GM12878 (cell line): Measurements from ENCODE around the gene SLCO2B1. TPM values are rescaled to one million over a fixed set of nuclear protein-coding genes. Genes with fewer than 3 reads are reported as not detected.

Experiments
- ATAC-seq: fragments of 200-7000 bp; cut with Tn5 transposase; 3 replicates; pipeline ENCODE4 v1.9.1; 2020; ENCODE audit warnings: mild to moderate bottlenecking, moderate library complexity
- BruUV-seq: library from RNA; stranded (reverse); fragments of 400-500 nt; replicated peaks from 2 replicates; lab custom pipeline; 2021; lab: Mats Ljungman, UMichigan
- CTCF ChIA-PET: fragments of 300-600 bp; sonication (Branson Sonifier 250); formaldehyde crosslinking; extraction: SDS; loops from one replicate; lab custom pipeline; 2021; ENCODE audit warnings: inconsistent platforms; lab: Yijun Ruan, JAX
- POLR2A ChIA-PET: fragments of 350-600 bp; formaldehyde crosslinking; extraction: SDS; loops from one replicate; lab custom pipeline; 2021; ENCODE audit warnings: inconsistent platforms; lab: Charles Lee
- RAD21 ChIA-PET: fragments of 300-600 bp; sonication (Branson Sonifier 250); formaldehyde crosslinking; loops from one replicate; lab custom pipeline; 2023; ENCODE audit warnings: antibody characterized with exemption; ENCODE audit not compliant: unreplicated experiment; lab: Charles Lee
- SMC1A ChIA-PET: fragments of 300-600 bp; sonication (Branson Sonifier 250); formaldehyde crosslinking; loops from one replicate; lab custom pipeline; 2023; ENCODE audit not compliant: unreplicated experiment, uncharacterized antibody; lab: Charles Lee
- DNase-seq: peaks from one replicate; pipeline ENCODE4 v3.0.0-alpha.2; 2011; ENCODE audit warnings: low read depth, low spot score
- FAIRE-seq: peaks from 3 replicates; lab custom pipeline; 2011; peaks lifted over from hg19 to GRCh38; lab: Jason Lieb, UNC
- H2AFZ ChIP-seq: 2 replicates; pipeline ENCODE4 v1.6.0; 2011; ENCODE audit warnings: low read depth, low read length, control low read depth; ENCODE audit not compliant: control insufficient read depth
- H3K27ac ChIP-seq: 2 replicates; pipeline ENCODE4 v1.5.1; 2011; ENCODE audit warnings: control low read depth; ENCODE audit not compliant: control insufficient read depth, insufficient read depth
- H3K27me3 ChIP-seq, 2 experiments: replicated peaks in 1 of 2; 2 replicates each; pipeline versions ENCODE4 v1.6.0 to v1.6.1; 2011; ENCODE audit warnings: low read length in 1 of 2; ENCODE audit not compliant: control insufficient read depth in 2 of 2, insufficient read depth in 2 of 2
- H3K36me3 ChIP-seq, 2 experiments: 2 replicates each; pipeline ENCODE4 v1.5.1; 2011; ENCODE audit warnings: low read length in 1 of 2; ENCODE audit not compliant: control insufficient read depth in 2 of 2, insufficient read depth in 2 of 2
- H3K4me1 ChIP-seq: 2 replicates; pipeline ENCODE4 v1.6.1; 2011; ENCODE audit warnings: mild to moderate bottlenecking, low read length, moderate library complexity, mixed read lengths; ENCODE audit not compliant: control insufficient read depth, insufficient read depth
- H3K4me2 ChIP-seq: 2 replicates; pipeline ENCODE4 v1.6.0; 2011; ENCODE audit warnings: control low read depth; ENCODE audit not compliant: control insufficient read depth, insufficient read depth
- H3K4me3 ChIP-seq: fragments of 200-600 bp; sonication (generic); 2 replicates; pipeline ENCODE4 v1.5.1; 2016
- H3K79me2 ChIP-seq: 2 replicates; pipeline ENCODE4 v1.6.0; 2011; ENCODE audit warnings: low read length; ENCODE audit not compliant: control insufficient read depth, insufficient read depth
- H3K9ac ChIP-seq: 2 replicates; pipeline ENCODE4 v1.8.0; 2011; ENCODE audit warnings: low read length, control low read depth, mixed read lengths; ENCODE audit not compliant: control insufficient read depth, insufficient read depth
- H3K9me3 ChIP-seq: replicated peaks from 3 replicates; pipeline ENCODE4 v1.5.1; 2011; ENCODE audit warnings: mild to moderate bottlenecking, low read length; ENCODE audit not compliant: control insufficient read depth, insufficient read depth
- H4K20me1 ChIP-seq: 2 replicates; pipeline ENCODE4 v1.6.0; 2011; ENCODE audit not compliant: control insufficient read depth, insufficient read depth
- ESRRA ChIP-seq: IDR thresholded peaks from 2 replicates; pipeline ENCODE4 v1.6.1; 2012; ENCODE audit warnings: mild to moderate bottlenecking, low read length, improper control_type of control experiment
- MXI1 ChIP-seq: fragments of 150-350 bp; IDR thresholded peaks from 2 replicates; pipeline ENCODE4 v1.6.1; 2011; ENCODE audit warnings: low read depth, mild to moderate bottlenecking, inconsistent platforms, low read length, improper control_type of control experiment
- MYB ChIP-seq: fragments of 150-350 bp; IDR thresholded peaks from 2 replicates; pipeline ENCODE4 v1.6.1; 2014; ENCODE audit warnings: mild to moderate bottlenecking, low read depth, low read length, borderline replicate concordance
- NFXL1 ChIP-seq: fragments of 450-650 bp; IDR thresholded peaks from 2 replicates; pipeline ENCODE4 v1.6.1; 2017; ENCODE audit warnings: antibody characterized with exemption, mild to moderate bottlenecking, borderline replicate concordance
- NRF1 ChIP-seq: conservative IDR thresholded peaks from 2 replicates; pipeline ENCODE4 v1.6.1; 2011; ENCODE audit warnings: mild to moderate bottlenecking, low read depth, low read length, improper control_type of control experiment
- PAX8 ChIP-seq: fragments of 450-650 bp; IDR thresholded peaks from 2 replicates; pipeline ENCODE4 v1.6.1; 2017; ENCODE audit warnings: mild to moderate bottlenecking, moderate library complexity
- RAD51 ChIP-seq: fragments of 450-650 bp; IDR thresholded peaks from 2 replicates; pipeline ENCODE4 v1.6.1; 2016; ENCODE audit warnings: moderate library complexity, mild to moderate bottlenecking, inconsistent platforms
- SIX5 ChIP-seq: IDR thresholded peaks from 2 replicates; pipeline ENCODE4 v1.6.1; 2011; ENCODE audit warnings: mild to moderate bottlenecking, low read depth, low read length, moderate library complexity; ENCODE audit not compliant: severe bottlenecking
- SMC3 ChIP-seq: IDR thresholded peaks from 2 replicates; pipeline ENCODE4 v1.6.1; 2011; ENCODE audit warnings: low read length, improper control_type of control experiment, borderline replicate concordance
- STAT1 ChIP-seq: fragments of 450-650 bp; conservative IDR thresholded peaks from 2 replicates; pipeline ENCODE4 v1.6.1; 2014; ENCODE audit warnings: antibody characterized with exemption, mild to moderate bottlenecking
- WGBS: methylation state at CpG from one replicate; pipeline ENCODE4 v1.1.6; 2016; ENCODE audit warnings: low lambda C conversion rate; ENCODE audit not compliant: insufficient replicate concordance, insufficient coverage; ENCODE audit errors: missing lambda C conversion rate; 5-methylcytosine and 5-hydroxymethylcytosine counted together
- in situ Hi-C: fragments of 300-500 bp; cut with MboI; formaldehyde crosslinking; loops from 9 replicates; pipeline ENCODE4 v1.14.3; 2018; ENCODE audit warnings: mixed read lengths
- intact Hi-C: fragments of 100-400 bp; cut with micrococcal nuclease; formaldehyde crosslinking; loops from one replicate; pipeline ENCODE4 v1.14.2; 2022; ENCODE audit not compliant: unreplicated experiment
- polyA plus RNA-seq, 11 experiments: library from polyadenylated mRNA; depleted of rRNA in 4 of 11; unstranded in 6 of 11; stranded (reverse) in 5 of 11; fragments of >200 nt; fragmentation: Nextera tagmentation in 4 of 11; fragmentation: Illumina TruSeq in 1 of 11; extraction: Ambion mirVana in 4 of 11; extraction: Trizol in 1 of 11; gene quantifications; 1 replicate in 1 of 11; 2 replicates in 10 of 11; pipeline versions ENCODE4 v1.2.1 to v1.2.3, GENCODE V29; 2011 to 2016; ENCODE audit warnings: inconsistent platforms in 2 of 11, missing spikeins in 2 of 11, low read depth in 1 of 11
- total RNA-seq, 4 experiments: library from RNA; depleted of rRNA in 3 of 4; stranded (reverse); fragments of >200 nt in 3 of 4; fragmentation: Illumina TruSeq in 1 of 4; extraction: Trizol in 1 of 4; gene quantifications; 2 replicates each; pipeline versions ENCODE4 v1.2.1 to v1.2.3, GENCODE V29; 2013 to 2021
- TF ChIP-seq, protein P1 (sequence below): fragments of 450-650 bp; IDR thresholded peaks from 2 replicates; pipeline ENCODE4 v1.6.1; 2017; ENCODE audit warnings: mild to moderate bottlenecking
- TF ChIP-seq, protein P2 (sequence below): IDR thresholded peaks from 2 replicates; pipeline ENCODE4 v1.6.1; 2011; ENCODE audit warnings: low read depth, mild to moderate bottlenecking, low read length, moderate library complexity, borderline replicate concordance; ENCODE audit errors: extremely low read depth
- TF ChIP-seq, protein P3 (sequence below): fragments of 450-650 bp; IDR thresholded peaks from 2 replicates; pipeline ENCODE4 v1.6.1; 2017; ENCODE audit warnings: mild to moderate bottlenecking, moderate library complexity
- TF ChIP-seq, protein P4 (sequence below): fragments of 450-650 bp; IDR thresholded peaks from 2 replicates; pipeline ENCODE4 v1.6.1; 2016; ENCODE audit warnings: mild to moderate bottlenecking

SLCO2B1 gene
- total and polyA plus RNA-seq, 10 of the 15 experiments (the other 5 are each of a cell fraction or from before 2014, with no cell fraction given), result 0.05 to 3.5 (median 0.93) TPM; not detected in 2

DNA sequence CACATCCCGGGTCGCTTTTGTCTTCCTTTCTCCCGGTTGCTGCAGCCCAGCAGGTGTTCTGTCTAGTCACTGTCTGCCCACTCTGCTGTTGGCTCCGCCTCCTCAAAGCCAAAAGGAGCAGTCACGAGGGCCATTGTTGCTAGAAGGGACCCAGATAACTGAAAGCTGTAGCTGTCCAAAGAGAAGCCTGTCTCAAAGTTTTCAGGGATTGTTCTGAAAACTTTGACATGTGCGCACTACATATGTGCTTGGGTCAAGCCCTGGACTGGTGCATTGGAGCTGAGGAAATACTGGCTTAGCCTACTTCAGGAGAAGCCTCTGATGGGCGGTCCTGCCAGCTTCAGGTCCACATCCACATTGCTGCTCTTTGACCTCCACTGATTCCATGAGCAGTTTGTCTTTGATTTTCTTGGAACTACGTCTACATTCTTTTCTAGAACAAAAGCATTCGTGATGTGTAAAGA, 45.4 kb upstream of the SLCO2B1 start:
- no peak overlapping the region for H3K4me2 ChIP-seq
- ChIA-PET RAD21 (no interaction called here), CTCF (interaction anchor here (0.7 to 3.6 kb wide), 4 partner anchors 36 to 143 kb away, joined by 3 to 20 read pairs (median 4); no protein-coding TSS in a partner anchor), SMC1A (interaction anchor here (0.7 to 1.6 kb wide), 2 partner anchors 20 to 35 kb away, joined by 3 to 4 read pairs; no protein-coding TSS in a partner anchor), POLR2A (interaction anchor here (0.7 to 1.1 kb wide), 2 partner anchors 9 to 618 kb away, joined by 3 read pairs; partner anchors contain the start of gene OR2AT4)
- no peaks in the 10 kb centered on the region for H4K20me1 ChIP-seq
- intact Hi-C loops, result no loop called here
- peaks cover 5% of the 10 kb centered on the region; the same call in 1 of the 2 replicates for H3K4me1 ChIP-seq
- FAIRE-seq (no peak), ATAC-seq (peak; percentile 32; the same call in 2 of the 3 replicates), DNase-seq (no peak)
- H3K9ac ChIP-seq, result no peak overlapping the region
- no peaks in the 10 kb centered on the region for H3K79me2 ChIP-seq
- WGBS, result 44% methylated on average over 9 of the region's 9 CpGs
- H3K9me3 ChIP-seq, result no peaks in the 10 kb centered on the region; the same call in 1 of the 3 replicates
- no peak overlapping the region for H3K4me3 ChIP-seq
- no peaks in the 10 kb centered on the region for H3K27me3 ChIP-seq
- H3K36me3 ChIP-seq, result no peaks in the 10 kb centered on the region
- BruUV-seq, result no TSS peak
- in situ Hi-C loops, result no loop called here
- H2AFZ ChIP-seq, result no peak overlapping the region
- H3K27ac ChIP-seq, result no peak overlapping the region
- TF ChIP-seq, protein P1, sequence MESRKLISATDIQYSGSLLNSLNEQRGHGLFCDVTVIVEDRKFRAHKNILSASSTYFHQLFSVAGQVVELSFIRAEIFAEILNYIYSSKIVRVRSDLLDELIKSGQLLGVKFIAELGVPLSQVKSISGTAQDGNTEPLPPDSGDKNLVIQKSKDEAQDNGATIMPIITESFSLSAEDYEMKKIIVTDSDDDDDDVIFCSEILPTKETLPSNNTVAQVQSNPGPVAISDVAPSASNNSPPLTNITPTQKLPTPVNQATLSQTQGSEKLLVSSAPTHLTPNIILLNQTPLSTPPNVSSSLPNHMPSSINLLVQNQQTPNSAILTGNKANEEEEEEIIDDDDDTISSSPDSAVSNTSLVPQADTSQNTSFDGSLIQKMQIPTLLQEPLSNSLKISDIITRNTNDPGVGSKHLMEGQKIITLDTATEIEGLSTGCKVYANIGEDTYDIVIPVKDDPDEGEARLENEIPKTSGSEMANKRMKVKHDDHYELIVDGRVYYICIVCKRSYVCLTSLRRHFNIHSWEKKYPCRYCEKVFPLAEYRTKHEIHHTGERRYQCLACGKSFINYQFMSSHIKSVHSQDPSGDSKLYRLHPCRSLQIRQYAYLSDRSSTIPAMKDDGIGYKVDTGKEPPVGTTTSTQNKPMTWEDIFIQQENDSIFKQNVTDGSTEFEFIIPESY, result no peak
- TF ChIP-seq, protein P2, sequence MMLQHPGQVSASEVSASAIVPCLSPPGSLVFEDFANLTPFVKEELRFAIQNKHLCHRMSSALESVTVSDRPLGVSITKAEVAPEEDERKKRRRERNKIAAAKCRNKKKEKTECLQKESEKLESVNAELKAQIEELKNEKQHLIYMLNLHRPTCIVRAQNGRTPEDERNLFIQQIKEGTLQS, result no peak
- TF ChIP-seq STAT1, result no peak
- TF ChIP-seq MYB, result no peak
- TF ChIP-seq SMC3, result no peak
- no peak for TF ChIP-seq NRF1
- no peak for TF ChIP-seq NFXL1
- no peak for TF ChIP-seq PAX8
- TF ChIP-seq, protein P3, sequence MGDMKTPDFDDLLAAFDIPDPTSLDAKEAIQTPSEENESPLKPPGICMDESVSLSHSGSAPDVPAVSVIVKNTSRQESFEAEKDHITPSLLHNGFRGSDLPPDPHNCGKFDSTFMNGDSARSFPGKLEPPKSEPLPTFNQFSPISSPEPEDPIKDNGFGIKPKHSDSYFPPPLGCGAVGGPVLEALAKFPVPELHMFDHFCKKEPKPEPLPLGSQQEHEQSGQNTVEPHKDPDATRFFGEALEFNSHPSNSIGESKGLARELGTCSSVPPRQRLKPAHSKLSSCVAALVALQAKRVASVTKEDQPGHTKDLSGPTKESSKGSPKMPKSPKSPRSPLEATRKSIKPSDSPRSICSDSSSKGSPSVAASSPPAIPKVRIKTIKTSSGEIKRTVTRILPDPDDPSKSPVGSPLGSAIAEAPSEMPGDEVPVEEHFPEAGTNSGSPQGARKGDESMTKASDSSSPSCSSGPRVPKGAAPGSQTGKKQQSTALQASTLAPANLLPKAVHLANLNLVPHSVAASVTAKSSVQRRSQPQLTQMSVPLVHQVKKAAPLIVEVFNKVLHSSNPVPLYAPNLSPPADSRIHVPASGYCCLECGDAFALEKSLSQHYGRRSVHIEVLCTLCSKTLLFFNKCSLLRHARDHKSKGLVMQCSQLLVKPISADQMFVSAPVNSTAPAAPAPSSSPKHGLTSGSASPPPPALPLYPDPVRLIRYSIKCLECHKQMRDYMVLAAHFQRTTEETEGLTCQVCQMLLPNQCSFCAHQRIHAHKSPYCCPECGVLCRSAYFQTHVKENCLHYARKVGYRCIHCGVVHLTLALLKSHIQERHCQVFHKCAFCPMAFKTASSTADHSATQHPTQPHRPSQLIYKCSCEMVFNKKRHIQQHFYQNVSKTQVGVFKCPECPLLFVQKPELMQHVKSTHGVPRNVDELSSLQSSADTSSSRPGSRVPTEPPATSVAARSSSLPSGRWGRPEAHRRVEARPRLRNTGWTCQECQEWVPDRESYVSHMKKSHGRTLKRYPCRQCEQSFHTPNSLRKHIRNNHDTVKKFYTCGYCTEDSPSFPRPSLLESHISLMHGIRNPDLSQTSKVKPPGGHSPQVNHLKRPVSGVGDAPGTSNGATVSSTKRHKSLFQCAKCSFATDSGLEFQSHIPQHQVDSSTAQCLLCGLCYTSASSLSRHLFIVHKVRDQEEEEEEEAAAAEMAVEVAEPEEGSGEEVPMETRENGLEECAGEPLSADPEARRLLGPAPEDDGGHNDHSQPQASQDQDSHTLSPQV, result no peak
- no peak for TF ChIP-seq RAD51
- no peak for TF ChIP-seq ESRRA
- TF ChIP-seq MXI1, result no peak
- TF ChIP-seq SIX5, result no peak
- TF ChIP-seq, protein P4, sequence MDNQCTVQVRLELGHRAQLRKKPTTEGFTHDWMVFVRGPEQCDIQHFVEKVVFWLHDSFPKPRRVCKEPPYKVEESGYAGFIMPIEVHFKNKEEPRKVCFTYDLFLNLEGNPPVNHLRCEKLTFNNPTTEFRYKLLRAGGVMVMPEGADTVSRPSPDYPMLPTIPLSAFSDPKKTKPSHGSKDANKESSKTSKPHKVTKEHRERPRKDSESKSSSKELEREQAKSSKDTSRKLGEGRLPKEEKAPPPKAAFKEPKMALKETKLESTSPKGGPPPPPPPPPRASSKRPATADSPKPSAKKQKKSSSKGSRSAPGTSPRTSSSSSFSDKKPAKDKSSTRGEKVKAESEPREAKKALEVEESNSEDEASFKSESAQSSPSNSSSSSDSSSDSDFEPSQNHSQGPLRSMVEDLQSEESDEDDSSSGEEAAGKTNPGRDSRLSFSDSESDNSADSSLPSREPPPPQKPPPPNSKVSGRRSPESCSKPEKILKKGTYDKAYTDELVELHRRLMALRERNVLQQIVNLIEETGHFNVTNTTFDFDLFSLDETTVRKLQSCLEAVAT, result no peak
